D341Med (cell line): ENCODE measurements around the gene CA11.

ENCODE experiments used
- DNase-seq: peaks from one replicate; pipeline ENCODE4 v3.0.0; 2012; ENCODE audit warnings: low spot score

The CA11 gene

GRCh38 chr19:48628486-48629296 is 17.3 kb downstream of the CA11 start:
- DNase-seq, result peak; percentile 10

- no peak for DNase-seq
Observed at GRCh38 chr19:48627865-48628314, 18.1 kb downstream of the CA11 start.

GRCh38 chr19:48627201-48627864 is 18.7 kb downstream of the CA11 start:
- DNase-seq, result no peak

- DNase-seq, result no peak
Observed at GRCh38 chr19:48625891-48626327, 20.1 kb downstream of the CA11 start.

- DNase-seq, result no peak
Observed at GRCh38 chr19:48624791-48625723, 20.9 kb downstream of the CA11 start.

- DNase-seq, result peak; percentile 96
Observed at GRCh38 chr19:48624067-48624594, 21.9 kb downstream of the CA11 start.

- no peak for DNase-seq
Observed at GRCh38 chr19:48623556-48624066, 22.4 kb downstream of the CA11 start.

- no peak for DNase-seq
Observed at GRCh38 chr19:48619692-48620585, 26.0 kb downstream of the CA11 start.

- DNase-seq, result peak; percentile 95
Observed at GRCh38 chr19:48618916-48619691, 26.9 kb downstream of the CA11 start, which contains the start of the genes RPL18 and SPHK2. RPL18 (minus strand) TSS chr19:48619178; CDS start chr19:48619143, 35 bp downstream. SPHK2 (plus strand) TSS chr19:48619506; CDS start chr19:48620515, 1,009 bp downstream.

GRCh38 chr19:48618278-48618915 is 27.6 kb downstream of the CA11 start:
- no peak for DNase-seq

GRCh38 chr19:48617146-48617937 is 28.6 kb downstream of the CA11 start:
- DNase-seq, result no peak

- DNase-seq, result no peak
Observed at GRCh38 chr19:48616491-48617056, 29.4 kb downstream of the CA11 start.

- DNase-seq, result no peak
Observed at GRCh38 chr19:48616041-48616436, 29.9 kb downstream of the CA11 start.

- DNase-seq, result no peak
Observed at GRCh38 chr19:48615231-48616040, 30.6 kb downstream of the CA11 start.

- DNase-seq, result peak; percentile 47
Observed at GRCh38 chr19:48614436-48615230, 31.4 kb downstream of the CA11 start, which contains the start of gene FAM83E. FAM83E (minus strand) TSS chr19:48615076; CDS start chr19:48613372, 1,704 bp downstream.

- DNase-seq, result peak; percentile 53
Observed at GRCh38 chr19:48613852-48614435, 32.0 kb downstream of the CA11 start.
